ENCODE results near the gene CCT5. TPM values are rescaled to one million over a fixed set of nuclear protein-coding genes. Genes with fewer than 3 reads are reported as not detected.

CCT5 gene
- total RNA-seq, 3 donors from 2014 or later (not counting 1 experiment from before 2014, with no cell fraction given), result 62.2 to 88.0 (median 73.5) TPM

DNA sequence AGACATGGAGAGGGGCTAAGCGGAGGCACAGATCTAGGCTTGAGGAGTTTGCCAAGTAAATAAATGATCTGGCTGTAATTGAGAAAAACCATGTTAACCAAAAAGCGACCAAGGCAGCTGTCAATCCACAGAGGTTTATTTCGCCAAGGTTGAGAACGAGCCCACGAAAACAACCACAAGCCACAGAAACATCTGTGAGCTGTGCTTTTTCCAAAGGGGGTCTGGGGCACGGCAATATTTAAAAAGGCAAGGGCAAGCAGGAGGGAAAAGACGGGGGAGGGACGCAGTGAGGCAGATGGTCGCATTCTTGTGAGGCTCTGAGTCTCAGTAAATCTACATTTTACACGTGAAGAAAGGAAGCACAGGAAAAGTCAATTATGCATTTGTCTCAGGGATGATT is 25.4 kb downstream of the CCT5 start:
- H3K27me3 Mint-ChIP-seq (ENCODE audit: low read depth in 2 of 2), result peaks cover 19% of the 10 kb centered on the region in 2 donors
- intact Hi-C loops (cut with micrococcal nuclease), result no loop called here
- H3K9me3 ChIP-seq (ENCODE audit: control insufficient read depth, insufficient read depth, low read length), result no peaks in the 10 kb centered on the region
- peaks cover 5 to 12% of the 10 kb centered on the region in 2 donors for H3K4me1 Mint-ChIP-seq
- no peak overlapping the region for H3K27ac Mint-ChIP-seq
- H3K4me1 ChIP-seq (ENCODE audit: control insufficient read depth, insufficient read depth, low read length), result peaks cover 2% of the 10 kb centered on the region
- no peak overlapping the region for H3K4me3 Mint-ChIP-seq
- no peak overlapping the region for H3K4me3 ChIP-seq (ENCODE audit: low read length)
- no peak overlapping the region for H3K27ac ChIP-seq (ENCODE audit: low read length)
- no peak for DNase-seq
- H3K36me3 ChIP-seq (ENCODE audit: control insufficient read depth, insufficient read depth, low read length), result no peaks in the 10 kb centered on the region
- no peaks in the 10 kb centered on the region for H3K36me3 Mint-ChIP-seq
- ATAC-seq, result no peak
- no peak for TF ChIP-seq CTCF (IDR thresholded peaks at IDR 0.05)
- H3K27me3 ChIP-seq (ENCODE audit: control insufficient read depth, insufficient read depth, low read length), result no peaks in the 10 kb centered on the region
- 14% methylated on average over 9 of the region's 10 CpGs for WGBS (ENCODE audit: insufficient coverage)
- no peaks in the 10 kb centered on the region for H3K9me3 Mint-ChIP-seq

DNA sequence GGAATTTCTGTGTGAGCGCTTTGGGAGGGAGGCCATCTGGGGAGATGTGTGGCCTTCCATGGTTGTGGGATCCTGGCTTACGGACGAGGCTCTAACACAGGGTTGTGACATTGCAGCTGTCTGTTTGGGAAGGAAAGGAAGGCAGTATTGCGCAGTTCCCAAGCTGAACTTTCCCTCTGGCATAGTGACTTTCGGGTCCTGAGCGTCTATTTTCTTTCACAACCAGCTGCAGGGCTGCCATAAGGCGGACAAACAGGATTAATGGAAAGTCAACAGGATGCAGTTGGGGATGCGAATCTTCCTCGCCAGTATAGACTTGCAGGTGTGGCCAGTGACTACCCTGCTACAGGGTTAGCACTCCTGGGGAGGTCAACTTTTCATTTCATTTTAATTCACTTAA is 25.9 kb downstream of the CCT5 start:
- Mint-ChIP-seq H3K36me3 (no peaks in the 10 kb centered on the region), H3K4me3 (no peak overlapping the region), H3K27me3 (ENCODE audit: low read depth in 2 of 2) (peaks cover 19% of the 10 kb centered on the region in 2 donors), H3K27ac (no peak overlapping the region), H3K9me3 (no peaks in the 10 kb centered on the region), H3K4me1 (peaks cover 5 to 12% of the 10 kb centered on the region in 2 donors)
- WGBS (ENCODE audit: insufficient coverage), result 93% methylated on average over 9 of the region's 9 CpGs
- Histone ChIP-seq H3K27me3 (ENCODE audit: control insufficient read depth, insufficient read depth, low read length) (no peaks in the 10 kb centered on the region), H3K36me3 (ENCODE audit: control insufficient read depth, insufficient read depth, low read length) (no peaks in the 10 kb centered on the region), H3K4me3 (ENCODE audit: low read length) (no peak overlapping the region), H3K27ac (ENCODE audit: low read length) (no peak overlapping the region), H3K4me1 (ENCODE audit: control insufficient read depth, insufficient read depth, low read length) (peaks cover 2% of the 10 kb centered on the region), H3K9me3 (ENCODE audit: control insufficient read depth, insufficient read depth, low read length) (no peaks in the 10 kb centered on the region)
- DNase-seq (no peak), ATAC-seq (no peak)
- no peak for TF ChIP-seq CTCF (IDR thresholded peaks at IDR 0.05)
- intact Hi-C loops (cut with micrococcal nuclease), result no loop called here

DNA sequence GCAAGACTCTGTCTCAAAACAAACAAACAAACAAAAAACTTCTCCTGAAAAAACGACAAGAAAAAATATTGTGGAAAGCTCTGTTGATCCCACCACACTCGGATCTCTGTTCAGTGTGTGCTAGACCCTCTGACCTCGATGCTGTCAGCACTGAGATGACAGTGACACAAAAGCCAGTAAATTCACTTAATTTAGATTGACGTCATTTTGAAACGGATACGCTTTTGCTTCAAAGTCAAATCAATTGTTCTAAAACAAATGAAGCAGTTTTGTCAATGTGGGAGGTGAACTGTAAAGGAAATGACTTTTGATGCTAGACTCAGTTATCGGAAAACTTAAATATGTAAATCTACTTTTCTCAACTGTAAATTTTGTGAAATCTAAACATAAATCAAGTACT is 26.6 kb downstream of the CCT5 start:
- H3K4me1 Mint-ChIP-seq, result peaks cover 5 to 12% of the 10 kb centered on the region in 2 donors
- intact Hi-C loops (cut with micrococcal nuclease), result no loop called here
- H3K36me3 Mint-ChIP-seq, result no peaks in the 10 kb centered on the region
- no peak overlapping the region for H3K4me3 Mint-ChIP-seq
- no peak for DNase-seq
- whole genome bisulfite sequencing (ENCODE audit: insufficient coverage), result 84% methylated on average over 6 of the region's 7 CpGs
- H3K27ac Mint-ChIP-seq, result no peak overlapping the region
- H3K27me3 Mint-ChIP-seq (ENCODE audit: low read depth in 2 of 2), result peaks cover 19% of the 10 kb centered on the region in 2 donors
- Histone ChIP-seq H3K27me3 (ENCODE audit: control insufficient read depth, insufficient read depth, low read length) (no peaks in the 10 kb centered on the region), H3K36me3 (ENCODE audit: control insufficient read depth, insufficient read depth, low read length) (no peaks in the 10 kb centered on the region), H3K9me3 (ENCODE audit: control insufficient read depth, insufficient read depth, low read length) (no peaks in the 10 kb centered on the region), H3K4me3 (ENCODE audit: low read length) (no peak overlapping the region), H3K4me1 (ENCODE audit: control insufficient read depth, insufficient read depth, low read length) (peaks cover 2% of the 10 kb centered on the region), H3K27ac (ENCODE audit: low read length) (no peak overlapping the region)
- no peak for ATAC-seq
- TF ChIP-seq CTCF (IDR thresholded peaks at IDR 0.05), result no peak
- H3K9me3 Mint-ChIP-seq, result no peaks in the 10 kb centered on the region
